OCI-LY1 (cell line): ENCODE data around the gene C16orf90.

ENCODE experiments used
- H2AFZ ChIP-seq: fragments of 200-600 bp; sonication (generic), shearing (Covaris generic); 2 replicates; pipeline ENCODE4 v1.6.0; 2014; ENCODE audit warnings: antibody characterized with exemption, mild to moderate bottlenecking, low read length
- H3F3A ChIP-seq: fragments of 200-600 bp; sonication (generic), shearing (Covaris generic); 2 replicates; pipeline ENCODE4 v1.6.0; 2014; ENCODE audit warnings: mild to moderate bottlenecking, antibody characterized with exemption, low read length, moderate library complexity; ENCODE audit not compliant: insufficient read depth
- H3K27ac ChIP-seq: fragments of 200-600 bp; sonication (generic); 2 replicates; pipeline ENCODE4 v1.5.1; 2014; ENCODE audit warnings: low read length, mixed run types, mild to moderate bottlenecking, low read depth; ENCODE audit not compliant: poor library complexity, severe bottlenecking
- H3K27me3 ChIP-seq: fragments of 200-600 bp; sonication (generic); 2 replicates; pipeline ENCODE4 v1.6.0; 2014; ENCODE audit warnings: antibody characterized with exemption, mild to moderate bottlenecking, low read length, moderate library complexity; ENCODE audit not compliant: insufficient read depth
- H3K36me3 ChIP-seq: fragments of 200-600 bp; sonication (generic); 2 replicates; pipeline ENCODE4 v1.6.1; 2014; ENCODE audit warnings: mild to moderate bottlenecking, antibody characterized with exemption, low read length, moderate library complexity, mixed read lengths; ENCODE audit not compliant: insufficient read depth
- H3K4me1 ChIP-seq: fragments of 200-600 bp; sonication (generic); 2 replicates; pipeline ENCODE4 v1.5.1; 2014; ENCODE audit warnings: mild to moderate bottlenecking, low read length, moderate library complexity; ENCODE audit not compliant: insufficient read depth, severe bottlenecking
- H3K4me2 ChIP-seq: fragments of 200-600 bp; sonication (generic), shearing (Covaris generic); 2 replicates; pipeline ENCODE4 v1.6.1; 2014; ENCODE audit warnings: low read length
- H3K4me3 ChIP-seq: fragments of 200-600 bp; sonication (generic); 2 replicates; pipeline ENCODE4 v1.5.1; 2014; ENCODE audit warnings: low read length, low read depth, mild to moderate bottlenecking, mixed read lengths; ENCODE audit not compliant: poor library complexity, severe bottlenecking
- H3K79me2 ChIP-seq: fragments of 200-600 bp; shearing (Covaris generic); 2 replicates; pipeline ENCODE4 v1.6.1; 2016; ENCODE audit warnings: mixed run types, low read length, mixed read lengths; ENCODE audit not compliant: insufficient read depth
- H3K9ac ChIP-seq: fragments of 200-600 bp; sonication (generic), shearing (Covaris generic); 2 replicates; pipeline ENCODE4 v1.6.1; 2014; ENCODE audit warnings: mild to moderate bottlenecking, low read length, mixed read lengths
- H3K9me2 ChIP-seq: fragments of 200-600 bp; sonication (generic), shearing (Covaris generic); 2 replicates; pipeline ENCODE4 v1.6.1; 2014; ENCODE audit warnings: low read depth, mild to moderate bottlenecking, low read length, mixed read lengths
- H3K9me3 ChIP-seq: fragments of 200-600 bp; shearing (Covaris generic); 2 replicates; pipeline ENCODE4 v1.6.1; 2014; ENCODE audit warnings: low read length, mixed read lengths
- H4K20me1 ChIP-seq: fragments of 200-600 bp; sonication (generic), shearing (Covaris generic); 2 replicates; pipeline ENCODE4 v1.6.0; 2016; ENCODE audit warnings: mild to moderate bottlenecking, low read length; ENCODE audit not compliant: insufficient read depth
- EZH2 ChIP-seq: fragments of 200-600 bp; sonication (generic), shearing (Covaris generic); IDR thresholded peaks from 2 replicates; pipeline ENCODE4 v1.8.0; 2017; ENCODE audit warnings: borderline replicate concordance, mixed run types, mild to moderate bottlenecking, antibody characterized with exemption, low read length, moderate library complexity, mixed read lengths
- TF ChIP-seq, protein P1 (sequence below): fragments of 200-600 bp; sonication (generic), shearing (Covaris generic); IDR thresholded peaks from 2 replicates; pipeline ENCODE4 v1.5.1; 2017; ENCODE audit warnings: mild to moderate bottlenecking, antibody characterized with exemption, low read length, moderate library complexity, mixed read lengths

C16orf90 gene

DNA sequence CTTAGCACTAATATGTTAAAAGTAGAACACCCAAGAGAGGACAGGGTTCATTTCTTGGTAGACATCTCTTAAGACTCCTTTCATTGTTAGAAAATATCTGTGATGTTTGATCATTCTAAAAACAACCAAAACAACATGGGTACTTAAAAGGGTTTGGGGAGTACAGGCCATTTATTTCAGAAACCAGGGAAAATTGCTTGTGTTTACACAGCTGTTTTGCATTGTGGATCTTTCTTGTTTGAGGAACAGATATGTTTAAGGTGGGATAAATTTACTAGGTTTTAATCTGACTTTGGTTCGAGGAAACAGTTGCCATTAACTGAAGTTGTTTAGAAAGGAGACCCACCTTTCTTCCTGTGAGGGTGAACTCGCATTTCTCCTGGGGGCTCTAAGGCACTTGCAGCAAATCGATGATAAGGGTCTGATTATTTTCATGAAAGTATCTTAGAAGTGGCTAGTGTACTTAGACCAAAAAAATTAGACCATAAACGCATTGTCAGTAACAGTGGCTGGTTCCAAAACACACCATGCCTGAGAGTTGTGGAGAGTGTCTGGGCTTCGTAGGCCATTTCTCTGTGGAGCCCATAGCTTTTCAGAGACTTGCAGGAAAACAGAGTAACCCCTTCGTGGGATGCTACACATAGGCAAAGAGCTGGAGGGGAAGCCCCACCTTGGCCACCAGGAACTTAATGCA is 23.1 kb upstream of the C16orf90 start:
- Histone ChIP-seq H4K20me1 (no peaks in the 10 kb centered on the region), H3K79me2 (no peaks in the 10 kb centered on the region), H3K4me2 (no peak overlapping the region), H3K9me2 (no peaks in the 10 kb centered on the region), H3K27ac (no peak overlapping the region), H2AFZ (no peak overlapping the region), H3K4me3 (no peak overlapping the region), H3K9me3 (no peaks in the 10 kb centered on the region), H3K27me3 (no peaks in the 10 kb centered on the region), H3K4me1 (no peaks in the 10 kb centered on the region), H3K9ac (no peak overlapping the region), H3K36me3 (peaks cover 4% of the 10 kb centered on the region; the same call in 1 of the 2 replicates), H3F3A (no peaks in the 10 kb centered on the region)
- TF ChIP-seq, protein P1, sequence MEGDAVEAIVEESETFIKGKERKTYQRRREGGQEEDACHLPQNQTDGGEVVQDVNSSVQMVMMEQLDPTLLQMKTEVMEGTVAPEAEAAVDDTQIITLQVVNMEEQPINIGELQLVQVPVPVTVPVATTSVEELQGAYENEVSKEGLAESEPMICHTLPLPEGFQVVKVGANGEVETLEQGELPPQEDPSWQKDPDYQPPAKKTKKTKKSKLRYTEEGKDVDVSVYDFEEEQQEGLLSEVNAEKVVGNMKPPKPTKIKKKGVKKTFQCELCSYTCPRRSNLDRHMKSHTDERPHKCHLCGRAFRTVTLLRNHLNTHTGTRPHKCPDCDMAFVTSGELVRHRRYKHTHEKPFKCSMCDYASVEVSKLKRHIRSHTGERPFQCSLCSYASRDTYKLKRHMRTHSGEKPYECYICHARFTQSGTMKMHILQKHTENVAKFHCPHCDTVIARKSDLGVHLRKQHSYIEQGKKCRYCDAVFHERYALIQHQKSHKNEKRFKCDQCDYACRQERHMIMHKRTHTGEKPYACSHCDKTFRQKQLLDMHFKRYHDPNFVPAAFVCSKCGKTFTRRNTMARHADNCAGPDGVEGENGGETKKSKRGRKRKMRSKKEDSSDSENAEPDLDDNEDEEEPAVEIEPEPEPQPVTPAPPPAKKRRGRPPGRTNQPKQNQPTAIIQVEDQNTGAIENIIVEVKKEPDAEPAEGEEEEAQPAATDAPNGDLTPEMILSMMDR: no peak
- no peak for TF ChIP-seq EZH2

DNA sequence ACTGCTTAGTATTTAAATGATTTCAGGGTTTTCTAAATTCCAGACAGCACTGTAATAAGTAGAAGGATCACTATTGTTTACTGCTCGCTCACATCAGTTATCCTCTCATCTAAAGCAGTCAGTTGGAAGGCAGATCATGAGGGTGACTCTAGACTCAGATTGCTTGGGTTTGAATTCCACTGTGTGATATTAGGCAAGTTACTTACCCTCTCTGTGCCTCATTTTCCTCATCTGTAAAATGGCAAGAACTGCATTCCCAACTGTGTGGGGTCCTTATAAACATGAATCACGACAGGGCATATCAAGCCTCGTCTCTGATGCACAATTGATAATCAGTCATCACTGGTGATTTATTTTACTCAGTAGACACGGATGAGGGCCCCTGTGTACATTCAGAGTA is 20.6 kb upstream of the C16orf90 start:
- H3K9ac ChIP-seq: no peak overlapping the region
- TF ChIP-seq, protein P1: no peak
- no peak for TF ChIP-seq EZH2
- H3K4me1 ChIP-seq: no peaks in the 10 kb centered on the region
- H3F3A ChIP-seq: no peaks in the 10 kb centered on the region
- H3K36me3 ChIP-seq: peaks cover 4% of the 10 kb centered on the region
- H3K27me3 ChIP-seq: no peaks in the 10 kb centered on the region
- H2AFZ ChIP-seq: no peak overlapping the region
- no peak overlapping the region for H3K27ac ChIP-seq
- no peaks in the 10 kb centered on the region for H3K9me3 ChIP-seq
- no peaks in the 10 kb centered on the region for H3K9me2 ChIP-seq
- H3K79me2 ChIP-seq: no peaks in the 10 kb centered on the region
- no peak overlapping the region for H3K4me2 ChIP-seq
- H3K4me3 ChIP-seq: no peak overlapping the region
- H4K20me1 ChIP-seq: no peaks in the 10 kb centered on the region

DNA sequence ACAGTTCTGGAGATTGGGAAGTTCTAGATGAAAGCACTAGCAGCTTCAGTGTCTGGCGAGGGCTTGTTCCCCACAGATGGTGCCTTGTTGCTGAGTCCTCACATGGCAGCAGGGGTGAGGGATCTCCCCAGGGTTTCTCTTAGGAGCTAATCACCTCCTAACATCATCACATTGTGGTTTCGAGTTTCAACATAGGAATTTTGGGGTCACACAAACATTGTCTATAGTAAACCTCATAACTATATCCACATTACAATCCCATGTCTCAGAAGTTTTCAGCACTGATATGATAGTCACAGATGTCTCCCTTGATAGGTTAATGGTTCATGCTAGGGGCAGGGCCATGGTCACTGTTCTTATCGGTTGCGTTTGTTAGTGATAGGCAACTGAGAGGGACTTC is 19.3 kb upstream of the C16orf90 start:
- Histone ChIP-seq H3K9me2 (no peaks in the 10 kb centered on the region), H3K27me3 (no peaks in the 10 kb centered on the region), H3F3A (no peaks in the 10 kb centered on the region), H4K20me1 (no peaks in the 10 kb centered on the region), H3K27ac (no peak overlapping the region), H3K4me3 (no peak overlapping the region), H3K9me3 (no peaks in the 10 kb centered on the region), H3K4me2 (no peak overlapping the region), H3K36me3 (peaks cover 4% of the 10 kb centered on the region), H2AFZ (no peak overlapping the region), H3K79me2 (no peaks in the 10 kb centered on the region), H3K9ac (no peak overlapping the region), H3K4me1 (peaks cover 4% of the 10 kb centered on the region)
- TF ChIP-seq, protein P1: no peak
- TF ChIP-seq EZH2: no peak
